Keratinocyte (primary cell): Measurements from ENCODE around the gene MED12.

ENCODE experiments used
- EZH2 ChIP-seq: IDR thresholded peaks from one replicate; pipeline ENCODE4 v1.6.1; 2012; ENCODE audit warnings: inconsistent platforms, mild to moderate bottlenecking, low read length, moderate library complexity
- TF ChIP-seq, protein P1 (sequence below), 3 experiments: IDR thresholded peaks in 1 of 3; conservative IDR thresholded peaks in 1 of 3; optimal IDR thresholded peaks in 1 of 3; 2 replicates in 2 of 3; 3 replicates in 1 of 3; pipeline versions ENCODE3 to v1.5.1; 2011; ENCODE audit warnings: low read length in 3 of 3, mild to moderate bottlenecking in 3 of 3, moderate library complexity in 2 of 3, control low read depth in 1 of 3, inconsistent platforms in 1 of 3; ENCODE audit not compliant: insufficient read depth in 2 of 3; ENCODE audit errors: extremely low read depth in 1 of 3

- no peak for TF ChIP-seq EZH2
- TF ChIP-seq, protein P1, sequence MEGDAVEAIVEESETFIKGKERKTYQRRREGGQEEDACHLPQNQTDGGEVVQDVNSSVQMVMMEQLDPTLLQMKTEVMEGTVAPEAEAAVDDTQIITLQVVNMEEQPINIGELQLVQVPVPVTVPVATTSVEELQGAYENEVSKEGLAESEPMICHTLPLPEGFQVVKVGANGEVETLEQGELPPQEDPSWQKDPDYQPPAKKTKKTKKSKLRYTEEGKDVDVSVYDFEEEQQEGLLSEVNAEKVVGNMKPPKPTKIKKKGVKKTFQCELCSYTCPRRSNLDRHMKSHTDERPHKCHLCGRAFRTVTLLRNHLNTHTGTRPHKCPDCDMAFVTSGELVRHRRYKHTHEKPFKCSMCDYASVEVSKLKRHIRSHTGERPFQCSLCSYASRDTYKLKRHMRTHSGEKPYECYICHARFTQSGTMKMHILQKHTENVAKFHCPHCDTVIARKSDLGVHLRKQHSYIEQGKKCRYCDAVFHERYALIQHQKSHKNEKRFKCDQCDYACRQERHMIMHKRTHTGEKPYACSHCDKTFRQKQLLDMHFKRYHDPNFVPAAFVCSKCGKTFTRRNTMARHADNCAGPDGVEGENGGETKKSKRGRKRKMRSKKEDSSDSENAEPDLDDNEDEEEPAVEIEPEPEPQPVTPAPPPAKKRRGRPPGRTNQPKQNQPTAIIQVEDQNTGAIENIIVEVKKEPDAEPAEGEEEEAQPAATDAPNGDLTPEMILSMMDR (optimal IDR thresholded peaks at IDR 0.05 in 1 of 3, IDR thresholded peaks at IDR 0.05 in 1 of 3, conservative IDR thresholded peaks at IDR 0.05 in 1 of 3; ENCODE audit: extremely low read depth in 1 of 3, insufficient read depth in 2 of 3, low read length in 3 of 3): no peak
Measured at GRCh38 chrX:71191248-71191647, 72.9 kb downstream of the MED12 start.
